Activated CD8-positive, alpha-beta memory T cell treated with anti-CD3 and anti-CD28 coated beads for 4 hours (primary cell): Measurements from ENCODE around the gene LTBP1.

Experiments used
- DNase-seq, 2 donors: peaks; one replicate each; pipeline ENCODE4 v3.0.0-alpha.2; 2020; ENCODE audit warnings: low read depth in 2 of 2

LTBP1 gene

DNA sequence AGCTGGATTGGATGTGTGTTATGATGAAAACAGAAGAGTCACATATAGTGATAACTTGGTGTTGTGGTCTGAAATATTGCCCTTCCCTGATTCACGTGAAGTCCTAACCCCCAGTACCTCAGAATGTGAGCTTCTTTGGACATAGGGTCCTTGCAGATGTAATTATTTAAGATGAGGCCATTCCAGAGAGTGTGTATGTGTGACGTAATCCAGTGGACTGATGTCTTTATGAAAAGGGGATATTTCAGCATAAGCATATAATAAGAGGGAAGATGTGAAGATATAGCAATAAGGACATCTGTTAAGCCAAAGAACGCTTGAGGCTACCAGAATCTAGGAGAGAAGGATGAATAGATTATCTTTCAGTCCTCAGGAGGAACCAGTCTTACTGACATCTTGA lies 62.5 kb downstream of the LTBP1 start:
- no peak for DNase-seq

DNA sequence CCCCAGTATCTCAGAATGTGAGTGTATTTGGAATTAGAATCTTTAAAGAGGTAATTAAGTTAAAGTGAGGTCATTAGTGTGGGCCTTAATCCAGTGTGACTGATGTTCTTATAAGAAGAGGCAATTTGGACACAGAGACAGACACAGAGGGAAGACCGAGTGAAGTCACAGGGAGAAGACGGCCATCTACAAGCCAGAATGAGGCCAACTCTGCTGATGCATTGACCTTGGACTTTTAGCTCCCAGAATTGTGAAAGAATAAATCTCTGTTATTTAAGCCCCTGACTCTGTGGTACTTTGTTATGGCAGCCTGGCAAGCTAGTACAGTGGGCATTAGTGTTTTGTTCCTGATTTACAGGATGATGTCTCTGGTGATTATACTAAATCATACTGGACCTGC lies 64.6 kb downstream of the LTBP1 start:
- DNase-seq = no peak

- DNase-seq = no peak
These were observed 65.2 kb downstream of the LTBP1 start for GRCh38 chr2:33011941-33012340.

DNA sequence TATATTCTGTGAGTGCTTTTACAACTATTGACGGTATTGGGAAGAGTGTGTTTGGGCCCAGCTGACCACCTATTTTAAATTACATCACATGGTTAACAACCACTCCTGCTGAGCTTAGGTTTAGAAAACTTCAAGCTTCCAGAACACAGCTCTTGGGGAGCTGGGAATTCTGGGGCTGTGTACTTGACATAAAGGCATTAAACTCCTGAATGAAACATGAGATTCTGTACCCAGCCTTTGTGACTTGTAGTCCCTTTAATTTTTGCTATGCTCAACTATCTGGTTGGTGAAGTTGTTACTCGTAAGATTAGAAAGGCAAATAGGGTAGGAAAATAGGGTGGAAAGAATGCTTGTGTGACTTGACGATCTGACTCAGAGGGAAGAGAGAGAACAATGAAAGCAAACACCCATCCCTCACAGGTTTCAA lies 66.9 kb downstream of the LTBP1 start:
- DNase-seq = no peak

DNA sequence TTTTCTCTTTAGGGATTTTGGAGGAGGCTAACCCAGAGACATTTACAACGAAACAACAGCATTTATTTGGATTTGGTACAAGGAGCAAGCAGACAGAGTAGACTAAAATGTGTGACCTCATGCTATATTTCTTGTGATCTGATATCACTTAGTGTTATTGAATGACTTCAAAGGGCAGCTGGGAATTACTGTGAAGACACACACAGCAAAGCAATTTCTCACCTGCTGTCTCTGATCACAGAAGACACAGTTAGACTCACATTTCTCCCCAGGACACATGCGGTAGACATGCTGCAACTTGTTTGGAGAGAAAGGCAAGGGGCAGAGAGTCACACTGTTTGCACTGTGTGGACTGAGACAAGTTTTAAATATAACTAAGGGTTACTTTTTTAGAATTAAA lies 67.5 kb downstream of the LTBP1 start:
- DNase-seq = no peak

DNA sequence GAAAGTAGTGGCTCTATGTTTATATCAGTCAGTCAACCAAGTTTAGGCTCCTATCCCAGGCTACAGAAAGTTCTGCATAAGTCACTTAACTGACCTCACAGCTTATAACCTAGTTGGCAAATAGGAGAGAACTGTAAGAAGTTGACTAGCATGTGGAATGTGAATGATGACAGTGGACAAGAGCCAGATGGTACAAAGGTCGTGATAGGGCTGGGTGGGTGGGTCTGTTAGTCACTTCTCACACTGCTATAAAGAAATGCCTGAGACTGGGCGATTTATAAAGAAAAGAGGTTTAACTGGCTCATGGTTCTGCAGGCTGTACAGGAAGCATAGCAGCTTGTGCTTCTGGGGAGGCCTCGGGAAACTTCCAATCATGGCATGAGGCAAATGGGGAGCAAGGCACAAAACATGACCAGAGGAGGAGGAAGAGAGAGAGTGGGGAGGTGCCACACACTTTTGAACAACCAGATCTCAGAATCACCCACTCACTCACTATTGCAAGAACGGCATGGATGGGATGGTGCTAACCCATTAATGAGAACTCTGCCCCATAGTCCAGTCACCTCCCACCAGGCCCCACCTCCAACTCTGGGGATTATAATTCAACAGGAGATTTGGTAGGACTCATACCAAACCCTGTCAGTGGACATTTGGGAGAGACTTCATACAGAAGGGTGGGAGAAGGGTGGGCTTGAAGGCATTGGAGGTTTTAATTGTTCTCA lies 68.8 kb downstream of the LTBP1 start:
- no peak for DNase-seq

- no peak for DNase-seq
These were observed 71.5 kb downstream of the LTBP1 start for GRCh38 chr2:33018271-33018670.

DNA sequence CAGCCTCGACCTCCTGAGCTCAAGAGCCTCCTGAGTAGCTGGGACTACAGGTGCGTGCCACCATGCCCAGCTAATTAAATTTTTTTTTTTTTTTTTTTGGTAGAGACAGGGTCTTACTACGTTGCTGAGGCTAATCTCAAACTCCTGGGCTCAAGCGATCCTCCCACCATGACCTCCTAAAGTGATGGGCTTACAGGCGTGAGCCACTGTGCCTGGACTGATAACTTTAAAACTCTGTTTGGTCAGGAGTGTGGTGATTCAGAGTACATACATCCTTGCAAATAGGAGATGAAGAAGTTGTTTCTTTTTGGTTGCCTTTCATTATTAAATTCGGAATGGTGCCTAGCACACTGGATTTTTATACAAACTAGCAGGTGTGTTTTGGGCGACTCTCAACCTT lies 73.0 kb downstream of the LTBP1 start:
- no peak for DNase-seq

DNA sequence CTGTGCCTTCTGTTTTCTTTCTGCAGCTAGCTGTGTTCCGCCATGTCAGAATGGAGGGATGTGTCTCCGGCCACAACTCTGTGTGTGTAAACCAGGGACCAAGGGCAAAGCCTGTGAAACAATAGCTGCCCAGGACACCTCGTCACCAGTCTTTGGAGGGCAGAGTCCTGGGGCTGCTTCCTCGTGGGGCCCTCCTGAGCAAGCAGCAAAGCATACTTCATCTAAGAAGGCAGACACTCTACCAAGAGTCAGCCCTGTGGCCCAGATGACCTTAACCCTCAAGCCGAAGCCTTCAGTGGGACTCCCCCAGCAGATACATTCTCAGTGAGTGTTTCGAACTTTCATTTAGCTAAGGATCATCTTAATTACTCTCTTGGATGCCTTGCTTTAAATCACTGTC lies 74.1 kb downstream of the LTBP1 start:
- no peak for DNase-seq

DNA sequence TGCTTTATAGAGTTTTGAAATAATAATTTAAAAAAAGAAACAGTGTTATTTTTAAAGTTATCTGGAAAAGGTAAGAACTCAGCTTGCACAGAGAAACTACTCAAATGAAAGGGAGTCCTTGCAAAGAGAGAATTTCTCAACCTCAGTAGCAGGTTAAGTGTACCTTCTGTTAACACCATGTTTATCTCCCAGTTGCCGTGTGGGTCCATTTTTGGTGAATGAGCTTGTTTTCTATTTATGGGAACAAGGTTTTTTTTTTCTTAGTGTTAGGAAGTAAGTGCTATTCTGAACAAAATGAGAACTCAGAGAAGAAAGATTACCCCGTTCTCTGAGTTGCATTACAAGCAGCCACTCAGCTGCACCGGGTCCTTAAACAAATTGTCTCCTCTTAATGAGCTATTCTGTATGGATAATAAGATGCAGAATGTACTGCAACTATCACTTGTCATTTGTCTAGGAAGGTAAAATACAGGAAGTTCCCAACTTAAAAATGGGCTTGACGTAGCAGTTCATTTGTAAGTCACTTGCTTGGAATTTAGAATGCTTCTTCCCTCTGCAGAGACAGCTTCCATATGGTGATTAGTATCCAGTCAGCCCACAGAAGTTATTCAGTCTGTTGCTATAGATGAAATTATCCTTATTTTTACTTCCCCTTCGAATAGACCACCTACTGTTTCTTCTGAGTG lies 74.9 kb downstream of the LTBP1 start:
- no peak for DNase-seq

GRCh38 chr2:33022395-33022985 lies 75.7 kb downstream of the LTBP1 start:
- DNase-seq = no peak

GRCh38 chr2:33022989-33023727 lies 76.4 kb downstream of the LTBP1 start:
- DNase-seq = no peak

DNA sequence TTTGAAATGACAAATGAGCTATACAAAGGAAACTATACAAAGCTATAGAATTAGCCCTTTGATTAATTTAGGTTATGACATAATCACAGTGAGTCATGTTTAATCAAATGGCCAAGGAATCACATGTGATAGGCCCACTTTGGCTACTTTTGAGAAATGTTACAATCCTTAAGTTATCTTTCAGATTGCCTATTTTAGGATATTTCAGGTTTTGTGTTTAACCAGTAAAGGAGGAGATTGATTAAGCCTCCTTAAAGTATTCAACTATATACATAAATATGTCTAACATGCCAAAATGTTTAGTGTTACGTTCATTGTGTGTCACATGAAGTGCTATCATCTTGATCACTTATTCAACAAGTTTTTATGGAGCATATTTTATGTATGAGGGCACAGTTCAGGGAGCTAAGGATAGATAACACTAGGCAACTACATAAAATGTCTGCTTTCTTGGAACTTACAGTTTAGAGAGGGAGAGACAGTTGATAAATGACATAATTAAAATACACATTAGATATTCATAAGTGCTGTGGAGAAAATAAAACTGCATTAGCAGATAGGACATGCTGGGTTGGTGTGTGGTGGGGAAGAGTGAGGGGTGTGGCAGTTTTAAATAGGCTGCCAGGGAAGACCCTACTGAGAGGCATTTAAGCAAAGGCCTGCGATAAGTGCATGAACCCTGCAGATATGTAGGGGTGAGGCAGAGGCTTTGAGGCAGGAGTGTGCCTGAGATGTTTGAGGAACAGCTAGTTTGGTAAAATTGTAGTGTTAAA lies 77.2 kb downstream of the LTBP1 start:
- no peak for DNase-seq

DNA sequence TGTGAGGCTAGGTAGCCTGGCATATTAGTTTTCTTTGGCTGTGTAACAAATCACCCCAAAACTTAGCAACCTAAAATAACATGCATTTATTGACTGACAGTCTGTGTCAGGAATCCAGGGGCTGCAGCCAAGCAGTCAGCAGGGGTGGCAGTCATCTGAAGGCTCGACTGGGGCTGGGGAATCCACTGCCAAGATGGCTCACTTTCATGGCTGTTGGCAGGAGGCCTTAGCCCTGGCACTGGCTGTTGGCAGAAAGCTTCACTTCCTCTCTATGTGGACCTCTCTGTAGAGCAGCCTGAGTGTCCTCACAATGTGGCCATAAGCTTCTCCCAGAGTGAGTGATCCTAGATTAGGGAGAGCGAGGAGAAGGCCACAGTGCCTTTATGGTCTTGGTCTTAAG lies 78.0 kb downstream of the LTBP1 start:
- no peak for DNase-seq

DNA sequence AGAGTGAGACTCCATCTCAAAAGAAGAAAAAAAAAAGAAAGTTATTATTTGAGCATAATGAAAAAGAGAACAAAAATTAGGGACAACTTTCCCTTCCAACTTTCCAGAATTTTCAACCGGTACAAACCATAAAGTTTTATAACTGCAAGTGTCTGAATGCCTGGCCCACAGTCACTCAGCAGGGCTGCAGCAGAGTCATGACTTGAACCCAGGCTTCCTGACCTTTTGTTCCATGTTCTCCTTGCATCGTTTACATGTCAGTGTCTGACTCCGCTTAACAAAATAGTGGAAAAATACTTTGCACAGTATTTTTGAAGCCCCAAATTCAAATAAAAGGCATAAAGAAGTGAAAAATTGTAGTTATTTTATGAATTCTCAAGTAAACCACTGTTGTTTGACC lies 82.7 kb downstream of the LTBP1 start:
- DNase-seq = no peak

- no peak for DNase-seq
These were observed 83.2 kb downstream of the LTBP1 start for GRCh38 chr2:33029926-33030325.

- DNase-seq = no peak
These were observed 83.6 kb downstream of the LTBP1 start for GRCh38 chr2:33030326-33030725.

DNA sequence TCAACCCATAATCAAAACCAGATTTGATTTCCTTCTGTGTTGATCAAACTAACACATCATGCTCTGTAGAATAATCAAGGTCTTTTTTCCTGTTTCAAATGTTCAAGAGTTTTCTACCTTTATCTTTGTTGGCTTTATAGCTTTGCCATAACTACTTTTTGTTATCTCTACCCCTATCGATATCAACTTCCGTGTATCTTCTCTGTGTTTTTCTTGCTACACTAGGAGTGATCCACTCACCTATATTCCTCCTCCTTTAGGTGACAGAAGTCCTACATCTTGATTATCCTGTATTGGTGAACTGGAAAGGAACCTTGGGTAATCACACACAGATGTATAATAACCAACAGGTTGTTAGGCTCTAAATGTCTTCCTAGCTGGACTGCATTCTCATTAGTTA lies 85.5 kb downstream of the LTBP1 start:
- DNase-seq = no peak

- no peak for DNase-seq
These were observed 86.9 kb downstream of the LTBP1 start for GRCh38 chr2:33033606-33034081.

DNA sequence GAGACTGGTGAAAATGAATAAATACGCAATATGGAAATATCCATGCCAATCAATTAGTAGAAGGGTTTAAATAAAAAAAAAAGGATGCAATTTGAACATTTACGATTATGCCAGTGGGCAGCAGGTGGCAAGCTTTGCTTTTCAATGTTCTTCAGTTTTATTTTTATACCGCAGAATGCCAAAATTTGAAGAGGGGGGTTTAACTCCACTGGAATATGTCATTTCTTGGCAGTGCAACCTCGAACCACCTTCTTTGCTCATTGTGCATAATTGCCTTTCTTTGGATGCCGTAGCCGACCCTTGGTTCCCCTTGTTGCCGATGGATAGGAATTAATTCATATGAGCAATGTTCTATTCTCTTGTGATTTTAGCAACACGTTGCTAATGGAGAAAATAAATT lies 88.0 kb downstream of the LTBP1 start:
- DNase-seq = no peak

GRCh38 chr2:33038230-33038629 lies 91.5 kb downstream of the LTBP1 start:
- DNase-seq = no peak

DNA sequence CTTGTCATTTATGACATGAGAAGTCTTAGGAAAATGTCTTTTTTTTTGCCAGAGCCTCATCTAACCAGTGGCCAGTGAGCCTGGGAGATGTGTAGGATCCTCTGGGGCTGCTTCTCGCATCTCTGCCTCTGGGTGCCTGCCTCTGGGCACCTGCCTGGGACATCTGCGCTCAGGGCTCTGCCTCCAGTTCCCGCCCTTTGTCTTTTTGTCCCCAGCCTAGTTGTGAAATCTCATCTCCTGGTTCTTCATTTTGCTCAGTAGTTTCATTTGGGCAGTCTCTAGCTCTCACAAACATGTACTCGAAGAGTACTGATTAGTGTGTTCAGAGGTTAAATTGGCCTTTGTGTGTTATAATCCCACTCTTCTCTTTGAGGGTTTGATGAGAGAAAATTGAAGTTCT lies 92.0 kb downstream of the LTBP1 start:
- no peak for DNase-seq
